Mammary epithelial cell (primary cell): ENCODE data around the gene ATP1A4.

Source experiments
- EZH2 ChIP-seq: IDR thresholded peaks from 2 replicates; pipeline ENCODE4 v1.6.1; 2012; ENCODE audit warnings: low read length, inconsistent platforms, borderline replicate concordance
- TF ChIP-seq, protein P1 (sequence below), 2 donors: IDR thresholded peaks in 1 of 2; conservative IDR thresholded peaks in 1 of 2; 2 replicates each; pipeline ENCODE4 v1.5.1; 2011 to 2012; ENCODE audit warnings: inconsistent platforms in 2 of 2, low read length in 2 of 2, mild to moderate bottlenecking in 2 of 2, control low read depth in 1 of 2, low read depth in 1 of 2; ENCODE audit not compliant: insufficient read depth in 1 of 2; ENCODE audit errors: extremely low read depth in 1 of 2

GRCh38 chr1:160113407-160113806 lies 38.0 kb upstream of the ATP1A4 start:
- TF ChIP-seq EZH2, result no peak
- TF ChIP-seq, protein P1, sequence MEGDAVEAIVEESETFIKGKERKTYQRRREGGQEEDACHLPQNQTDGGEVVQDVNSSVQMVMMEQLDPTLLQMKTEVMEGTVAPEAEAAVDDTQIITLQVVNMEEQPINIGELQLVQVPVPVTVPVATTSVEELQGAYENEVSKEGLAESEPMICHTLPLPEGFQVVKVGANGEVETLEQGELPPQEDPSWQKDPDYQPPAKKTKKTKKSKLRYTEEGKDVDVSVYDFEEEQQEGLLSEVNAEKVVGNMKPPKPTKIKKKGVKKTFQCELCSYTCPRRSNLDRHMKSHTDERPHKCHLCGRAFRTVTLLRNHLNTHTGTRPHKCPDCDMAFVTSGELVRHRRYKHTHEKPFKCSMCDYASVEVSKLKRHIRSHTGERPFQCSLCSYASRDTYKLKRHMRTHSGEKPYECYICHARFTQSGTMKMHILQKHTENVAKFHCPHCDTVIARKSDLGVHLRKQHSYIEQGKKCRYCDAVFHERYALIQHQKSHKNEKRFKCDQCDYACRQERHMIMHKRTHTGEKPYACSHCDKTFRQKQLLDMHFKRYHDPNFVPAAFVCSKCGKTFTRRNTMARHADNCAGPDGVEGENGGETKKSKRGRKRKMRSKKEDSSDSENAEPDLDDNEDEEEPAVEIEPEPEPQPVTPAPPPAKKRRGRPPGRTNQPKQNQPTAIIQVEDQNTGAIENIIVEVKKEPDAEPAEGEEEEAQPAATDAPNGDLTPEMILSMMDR (conservative IDR thresholded peaks at IDR 0.05 in 1 of 2, IDR thresholded peaks at IDR 0.05 in 1 of 2; ENCODE audit: extremely low read depth in 1 of 2, insufficient read depth in 1 of 2, low read depth in 1 of 2, low read length in 2 of 2), result no peak
